Measurements from ENCODE around the gene BHLHE40.

BHLHE40 gene

GRCh38 chr3:4988983-4989834, 10.0 kb downstream of the BHLHE40 start:
- TF ChIP-seq CTCF (IDR thresholded peaks at IDR 0.05; ENCODE audit: insufficient read depth, low read length, poor library complexity, severe bottlenecking) (no peak), EZH2phosphoT487 (conservative IDR thresholded peaks at IDR 0.05; ENCODE audit: low read length) (no peak)
- H3K9ac ChIP-seq (ENCODE audit: low read length): no peak overlapping the region
- H3K9me2 ChIP-seq (replicated peaks; ENCODE audit: insufficient read depth, low read length): no peaks in the 10 kb centered on the region
- H3F3A ChIP-seq (ENCODE audit: insufficient read depth): peaks cover 13% of the 10 kb centered on the region; the same call in 1 of the 2 replicates
- H4K20me1 ChIP-seq (ENCODE audit: low read depth, low read length): no peaks in the 10 kb centered on the region
- no peaks in the 10 kb centered on the region for H3K36me3 ChIP-seq (ENCODE audit: low read length)
- no peak overlapping the region for H2AFZ ChIP-seq (ENCODE audit: low read depth, low read length, severe bottlenecking)
- H3K4me2 ChIP-seq (ENCODE audit: low read depth, low read length, poor library complexity, severe bottlenecking): no peak overlapping the region
- no peak overlapping the region for H3K27ac ChIP-seq (ENCODE audit: low read depth, low read length)
- no peak overlapping the region for H3K4me3 ChIP-seq (ENCODE audit: insufficient read depth, low read length, poor library complexity, severe bottlenecking)
- no peaks in the 10 kb centered on the region for H3K27me3 ChIP-seq (ENCODE audit: low read length)
- no peaks in the 10 kb centered on the region for H3K9me3 ChIP-seq (ENCODE audit: insufficient read depth, low read length)
- H3K79me2 ChIP-seq (ENCODE audit: insufficient read depth, low read length): no peaks in the 10 kb centered on the region

- Histone ChIP-seq H2AFZ (ENCODE audit: low read depth, low read length, severe bottlenecking) (no peak overlapping the region), H3K4me3 (ENCODE audit: insufficient read depth, low read length, poor library complexity, severe bottlenecking) (no peak overlapping the region), H3K9me3 (ENCODE audit: insufficient read depth, low read length) (no peaks in the 10 kb centered on the region), H3K4me2 (ENCODE audit: low read depth, low read length, poor library complexity, severe bottlenecking) (no peak overlapping the region), H3K79me2 (ENCODE audit: insufficient read depth, low read length) (no peaks in the 10 kb centered on the region), H3K9ac (ENCODE audit: low read length) (no peak overlapping the region), H3F3A (ENCODE audit: insufficient read depth) (peaks cover 7% of the 10 kb centered on the region; the same call in 1 of the 2 replicates), H3K27ac (ENCODE audit: low read depth, low read length) (no peak overlapping the region), H3K36me3 (ENCODE audit: low read length) (no peaks in the 10 kb centered on the region), H3K27me3 (ENCODE audit: low read length) (no peaks in the 10 kb centered on the region), H3K9me2 (replicated peaks; ENCODE audit: insufficient read depth, low read length) (no peaks in the 10 kb centered on the region), H4K20me1 (ENCODE audit: low read depth, low read length) (no peaks in the 10 kb centered on the region)
- TF ChIP-seq EZH2phosphoT487 (conservative IDR thresholded peaks at IDR 0.05; ENCODE audit: low read length) (no peak), CTCF (IDR thresholded peaks at IDR 0.05; ENCODE audit: insufficient read depth, low read length, poor library complexity, severe bottlenecking) (no peak)
Measured at GRCh38 chr3:4990069-4990468, 10.8 kb downstream of the BHLHE40 start.

GRCh38 chr3:4992118-4992517, 12.9 kb downstream of the BHLHE40 start:
- Histone ChIP-seq H2AFZ (ENCODE audit: low read depth, low read length, severe bottlenecking) (no peak overlapping the region), H3K36me3 (ENCODE audit: low read length) (no peaks in the 10 kb centered on the region), H3F3A (ENCODE audit: insufficient read depth) (no peaks in the 10 kb centered on the region), H3K27me3 (ENCODE audit: low read length) (no peaks in the 10 kb centered on the region), H3K79me2 (ENCODE audit: insufficient read depth, low read length) (no peaks in the 10 kb centered on the region), H3K9me3 (ENCODE audit: insufficient read depth, low read length) (no peaks in the 10 kb centered on the region), H3K9me2 (replicated peaks; ENCODE audit: insufficient read depth, low read length) (no peaks in the 10 kb centered on the region), H3K27ac (ENCODE audit: low read depth, low read length) (no peak overlapping the region), H4K20me1 (ENCODE audit: low read depth, low read length) (no peaks in the 10 kb centered on the region), H3K9ac (ENCODE audit: low read length) (no peak overlapping the region), H3K4me3 (ENCODE audit: insufficient read depth, low read length, poor library complexity, severe bottlenecking) (no peak overlapping the region), H3K4me2 (ENCODE audit: low read depth, low read length, poor library complexity, severe bottlenecking) (no peak overlapping the region)
- TF ChIP-seq CTCF (IDR thresholded peaks at IDR 0.05; ENCODE audit: insufficient read depth, low read length, poor library complexity, severe bottlenecking): no peak
- no peak for TF ChIP-seq EZH2phosphoT487 (conservative IDR thresholded peaks at IDR 0.05; ENCODE audit: low read length)
